MCF 10A (cell line): ENCODE data around the gene KCTD16. TPM values are rescaled to one million over a fixed set of nuclear protein-coding genes. Genes with fewer than 3 reads are reported as not detected.

Experiments used
- BruUV-seq: library from RNA; stranded (reverse); fragments of 400-500 nt; replicated peaks from 2 replicates; lab custom pipeline; 2021; lab: Mats Ljungman, UMichigan
- CTCF ChIA-PET: fragments of 300-600 bp; sonication (Branson Sonifier 250); formaldehyde crosslinking; extraction: SDS; loops from one replicate; lab custom pipeline; 2021; ENCODE audit warnings: antibody characterized with exemption, inconsistent platforms; lab: Yijun Ruan, JAX
- POLR2A ChIA-PET: fragments of 300-600, 350-650 bp; sonication (Branson Sonifier 250); formaldehyde crosslinking; extraction: SDS; loops from one replicate; lab custom pipeline; 2020; ENCODE audit warnings: antibody characterized with exemption, inconsistent platforms; lab: Yijun Ruan, JAX
- DNase-seq: peaks from one replicate; pipeline ENCODE4 v3.0.0-alpha.2; 2018; ENCODE audit not compliant: unreplicated experiment
- H3K27ac Mint-ChIP-seq: one replicate; pipeline ENCODE4 v1.8.0; 2022; ENCODE audit warnings: mild to moderate bottlenecking, low read depth, mixed read lengths; ENCODE audit not compliant: unreplicated experiment
- H3K27me3 Mint-ChIP-seq: one replicate; pipeline ENCODE4 v1.8.0; 2022; ENCODE audit warnings: mixed read lengths; ENCODE audit not compliant: insufficient read depth, unreplicated experiment
- H3K36me3 Mint-ChIP-seq: one replicate; pipeline ENCODE4 v1.8.0; 2022; ENCODE audit warnings: mild to moderate bottlenecking, moderate library complexity, mixed read lengths; ENCODE audit not compliant: insufficient read depth, unreplicated experiment
- H3K4me1 Mint-ChIP-seq: one replicate; pipeline ENCODE4 v1.8.0; 2022; ENCODE audit warnings: mixed read lengths; ENCODE audit not compliant: insufficient read depth, unreplicated experiment
- H3K4me3 Mint-ChIP-seq: one replicate; pipeline ENCODE4 v1.8.0; 2022; ENCODE audit warnings: mild to moderate bottlenecking, moderate library complexity, mixed read lengths; ENCODE audit not compliant: unreplicated experiment
- H3K9me3 Mint-ChIP-seq: one replicate; pipeline ENCODE4 v1.8.0; 2022; ENCODE audit warnings: mixed read lengths; ENCODE audit not compliant: unreplicated experiment
- intact Hi-C: fragments of 100-400 bp; cut with micrococcal nuclease; formaldehyde crosslinking; loops from 2 replicates; pipeline ENCODE4 v1.14.1; 2022
- total RNA-seq: library from RNA; stranded (reverse); gene quantifications from 2 replicates; pipeline ENCODE4 v1.2.3, GENCODE V29; 2022
- TF ChIP-seq, protein P1 (sequence below): fragments of 200-600 bp; IDR thresholded peaks from one replicate; pipeline ENCODE4 v1.8.0; 2022; ENCODE audit warnings: antibody characterized with exemption, mild to moderate bottlenecking; ENCODE audit not compliant: unreplicated experiment

The KCTD16 gene
- total RNA-seq, 1 experiment from 2014 or later: 0.16 TPM

- H3K9me3 Mint-ChIP-seq: peaks cover 12% of the 10 kb centered on the region
- H3K36me3 Mint-ChIP-seq: no peaks in the 10 kb centered on the region
- peaks cover 14% of the 10 kb centered on the region for H3K4me1 Mint-ChIP-seq
- peak; percentile 32 for DNase-seq
- CTCF ChIA-PET: no interaction called here
- POLR2A ChIA-PET: interaction anchor here (0.6 kb wide), 1 partner anchor 41 kb away, joined by 4 read pairs; no protein-coding TSS in a partner anchor
- H3K4me3 Mint-ChIP-seq: no peak overlapping the region
- H3K27ac Mint-ChIP-seq: peak overlapping the region; percentile 0
- intact Hi-C loops: no loop called here
- no TSS peak for BruUV-seq
- no peaks in the 10 kb centered on the region for H3K27me3 Mint-ChIP-seq
- TF ChIP-seq, protein P1, sequence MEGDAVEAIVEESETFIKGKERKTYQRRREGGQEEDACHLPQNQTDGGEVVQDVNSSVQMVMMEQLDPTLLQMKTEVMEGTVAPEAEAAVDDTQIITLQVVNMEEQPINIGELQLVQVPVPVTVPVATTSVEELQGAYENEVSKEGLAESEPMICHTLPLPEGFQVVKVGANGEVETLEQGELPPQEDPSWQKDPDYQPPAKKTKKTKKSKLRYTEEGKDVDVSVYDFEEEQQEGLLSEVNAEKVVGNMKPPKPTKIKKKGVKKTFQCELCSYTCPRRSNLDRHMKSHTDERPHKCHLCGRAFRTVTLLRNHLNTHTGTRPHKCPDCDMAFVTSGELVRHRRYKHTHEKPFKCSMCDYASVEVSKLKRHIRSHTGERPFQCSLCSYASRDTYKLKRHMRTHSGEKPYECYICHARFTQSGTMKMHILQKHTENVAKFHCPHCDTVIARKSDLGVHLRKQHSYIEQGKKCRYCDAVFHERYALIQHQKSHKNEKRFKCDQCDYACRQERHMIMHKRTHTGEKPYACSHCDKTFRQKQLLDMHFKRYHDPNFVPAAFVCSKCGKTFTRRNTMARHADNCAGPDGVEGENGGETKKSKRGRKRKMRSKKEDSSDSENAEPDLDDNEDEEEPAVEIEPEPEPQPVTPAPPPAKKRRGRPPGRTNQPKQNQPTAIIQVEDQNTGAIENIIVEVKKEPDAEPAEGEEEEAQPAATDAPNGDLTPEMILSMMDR: no peak
Observed at GRCh38 chr5:144451187-144451973, 280.7 kb downstream of the KCTD16 start.

GRCh38 chr5:144453753-144454152, 283.1 kb downstream of the KCTD16 start:
- CTCF ChIA-PET: interaction anchor here (1.3 to 3.4 kb wide), 2 partner anchors 15 to 893 kb away, joined by 3 to 15 read pairs; no protein-coding TSS in a partner anchor
- no TSS peak for BruUV-seq
- peaks cover 14% of the 10 kb centered on the region for H3K4me1 Mint-ChIP-seq
- no peak overlapping the region for H3K27ac Mint-ChIP-seq
- no peaks in the 10 kb centered on the region for H3K27me3 Mint-ChIP-seq
- H3K4me3 Mint-ChIP-seq: no peak overlapping the region
- peaks cover 7% of the 10 kb centered on the region for H3K9me3 Mint-ChIP-seq
- intact Hi-C loops: no loop called here
- POLR2A ChIA-PET: no interaction called here
- DNase-seq: no peak
- H3K36me3 Mint-ChIP-seq: no peaks in the 10 kb centered on the region
- TF ChIP-seq, protein P1: no peak

DNA sequence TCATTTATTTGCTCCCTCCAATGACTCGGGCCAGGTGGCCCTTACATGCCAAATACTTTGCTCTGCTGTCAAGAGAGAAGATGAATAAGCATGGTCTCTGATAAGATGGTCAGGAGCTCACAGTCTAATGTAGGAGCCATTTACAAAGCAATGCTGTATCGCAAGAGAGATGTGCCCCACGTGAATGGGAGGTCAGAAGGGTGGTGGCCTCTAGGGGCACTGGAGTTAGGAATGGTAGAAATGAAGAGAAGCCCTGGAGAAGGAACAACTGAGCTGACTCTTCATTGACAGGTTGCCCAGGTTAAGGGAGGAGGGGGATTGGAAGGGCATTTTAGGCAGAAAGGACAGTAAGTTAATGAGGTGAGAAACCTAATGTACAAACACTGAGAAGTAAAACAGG, 286.5 kb downstream of the KCTD16 start:
- no TSS peak for BruUV-seq

GRCh38 chr5:144458216-144458615, 287.5 kb downstream of the KCTD16 start:
- Mint-ChIP-seq H3K27me3 (no peaks in the 10 kb centered on the region), H3K4me1 (no peaks in the 10 kb centered on the region), H3K4me3 (no peak overlapping the region), H3K36me3 (no peaks in the 10 kb centered on the region), H3K9me3 (no peaks in the 10 kb centered on the region), H3K27ac (no peak overlapping the region)
- CTCF ChIA-PET: no interaction called here
- TF ChIP-seq, protein P1: no peak
- no peak for DNase-seq
- POLR2A ChIA-PET: interaction anchor here (0.6 kb wide), 1 partner anchor 463 kb away, joined by 3 read pairs; no protein-coding TSS in a partner anchor
- intact Hi-C loops: no loop called here
- no TSS peak for BruUV-seq

More for the DNA sequence above, 286.5 kb downstream of the KCTD16 start:
- no peak overlapping the region for H3K4me3 Mint-ChIP-seq
- intact Hi-C loops: no loop called here
- POLR2A ChIA-PET: no interaction called here
- H3K9me3 Mint-ChIP-seq: peaks cover 4% of the 10 kb centered on the region
- DNase-seq: no peak
- CTCF ChIA-PET: interaction anchor here (3.4 kb wide), 1 partner anchor 11 kb away, joined by 15 read pairs; no protein-coding TSS in a partner anchor
- no peaks in the 10 kb centered on the region for H3K27me3 Mint-ChIP-seq
- peaks cover 3% of the 10 kb centered on the region for H3K4me1 Mint-ChIP-seq
- TF ChIP-seq, protein P1: no peak
- H3K27ac Mint-ChIP-seq: no peak overlapping the region
- H3K36me3 Mint-ChIP-seq: no peaks in the 10 kb centered on the region
